ENCODE results near the gene UGP2. TPM values are rescaled to one million over a fixed set of nuclear protein-coding genes. Genes with fewer than 3 reads are reported as not detected.

The UGP2 gene
- total and polyA plus RNA-seq, 10 of the 15 experiments (the other 5 are each of a cell fraction or from before 2014, with no cell fraction given), result 40.8 to 98.3 (median 76.1) TPM

DNA sequence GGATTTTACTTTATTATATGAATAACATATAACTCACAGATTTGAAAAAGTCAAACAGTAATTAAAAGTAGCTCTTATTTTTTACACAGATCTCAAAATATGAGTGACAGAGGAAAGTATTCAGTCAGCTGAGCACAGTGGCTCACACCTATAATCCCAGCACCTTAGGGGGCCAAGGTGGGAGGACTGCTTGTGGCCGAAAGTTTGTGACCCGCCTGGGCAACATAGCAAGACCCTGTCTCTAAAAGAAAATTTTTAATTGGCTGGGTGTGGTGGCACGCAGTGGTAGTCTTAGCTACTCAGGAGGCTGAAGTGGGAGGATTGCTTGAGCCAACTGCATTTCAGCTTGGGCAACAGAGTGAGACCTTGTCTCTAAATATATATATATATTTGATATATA lies 19.2 kb upstream of the UGP2 start:
- in situ Hi-C loops (cut with MboI) (no loop called here), intact Hi-C loops (cut with micrococcal nuclease; ENCODE audit: unreplicated experiment) (no loop called here)
- no peak overlapping the region for H2AFZ ChIP-seq (ENCODE audit: control insufficient read depth, low read depth, low read length)
- no peak for ATAC-seq
- no peak overlapping the region for H3K9ac ChIP-seq (ENCODE audit: control insufficient read depth, insufficient read depth, low read length)
- no peak for DNase-seq (ENCODE audit: low read depth, low spot score)
- no TSS peak for BruUV-seq (replicated peaks)
- H3K36me3 ChIP-seq (ENCODE audit: control insufficient read depth in 2 of 2, insufficient read depth in 2 of 2, low read length in 1 of 2), result no peaks in the 10 kb centered on the region
- no peaks in the 10 kb centered on the region; a peak in 1 of 4 replicates for H3K27me3 ChIP-seq (replicated peaks in 1 of 2; ENCODE audit: control insufficient read depth in 2 of 2, insufficient read depth in 2 of 2, low read length in 1 of 2)
- H3K9me3 ChIP-seq (replicated peaks; ENCODE audit: control insufficient read depth, insufficient read depth, low read length), result no peaks in the 10 kb centered on the region
- no peak overlapping the region for H3K4me2 ChIP-seq (ENCODE audit: control insufficient read depth, insufficient read depth)
- H3K79me2 ChIP-seq (ENCODE audit: control insufficient read depth, insufficient read depth, low read length), result no peaks in the 10 kb centered on the region
- peaks cover 5% of the 10 kb centered on the region; the same call in 1 of the 2 replicates for H3K4me1 ChIP-seq (ENCODE audit: control insufficient read depth, insufficient read depth, low read length)
- no peak for FAIRE-seq
- no peak for TF ChIP-seq BRCA1 (IDR thresholded peaks at IDR 0.05; ENCODE audit: low read depth, low read length)
- TF ChIP-seq WRNIP1 (IDR thresholded peaks at IDR 0.05; ENCODE audit: borderline replicate concordance, low read depth, low read length), result no peak
- no peak for TF ChIP-seq SMC3 (IDR thresholded peaks at IDR 0.05; ENCODE audit: borderline replicate concordance, low read length)
- no peak for TF ChIP-seq ZNF207 (IDR thresholded peaks at IDR 0.05; ENCODE audit: borderline replicate concordance)
- TF ChIP-seq RELB (IDR thresholded peaks at IDR 0.05; ENCODE audit: low read depth), result no peak
- no peak for TF ChIP-seq E4F1 (IDR thresholded peaks at IDR 0.05; ENCODE audit: borderline replicate concordance, partially characterized antibody)
- no peak for TF ChIP-seq SUPT20H (IDR thresholded peaks at IDR 0.05; ENCODE audit: borderline replicate concordance, control insufficient read depth, low read depth, low read length)
- TF ChIP-seq TBL1XR1 (IDR thresholded peaks at IDR 0.05; ENCODE audit: low read depth, low read length), result no peak
- no peak for TF ChIP-seq IRF5 (IDR thresholded peaks at IDR 0.05; ENCODE audit: borderline replicate concordance)
- TF ChIP-seq ESRRA (IDR thresholded peaks at IDR 0.05; ENCODE audit: low read length), result no peak
- no peak for TF ChIP-seq HDGF (IDR thresholded peaks at IDR 0.05)
- TF ChIP-seq, protein P1, sequence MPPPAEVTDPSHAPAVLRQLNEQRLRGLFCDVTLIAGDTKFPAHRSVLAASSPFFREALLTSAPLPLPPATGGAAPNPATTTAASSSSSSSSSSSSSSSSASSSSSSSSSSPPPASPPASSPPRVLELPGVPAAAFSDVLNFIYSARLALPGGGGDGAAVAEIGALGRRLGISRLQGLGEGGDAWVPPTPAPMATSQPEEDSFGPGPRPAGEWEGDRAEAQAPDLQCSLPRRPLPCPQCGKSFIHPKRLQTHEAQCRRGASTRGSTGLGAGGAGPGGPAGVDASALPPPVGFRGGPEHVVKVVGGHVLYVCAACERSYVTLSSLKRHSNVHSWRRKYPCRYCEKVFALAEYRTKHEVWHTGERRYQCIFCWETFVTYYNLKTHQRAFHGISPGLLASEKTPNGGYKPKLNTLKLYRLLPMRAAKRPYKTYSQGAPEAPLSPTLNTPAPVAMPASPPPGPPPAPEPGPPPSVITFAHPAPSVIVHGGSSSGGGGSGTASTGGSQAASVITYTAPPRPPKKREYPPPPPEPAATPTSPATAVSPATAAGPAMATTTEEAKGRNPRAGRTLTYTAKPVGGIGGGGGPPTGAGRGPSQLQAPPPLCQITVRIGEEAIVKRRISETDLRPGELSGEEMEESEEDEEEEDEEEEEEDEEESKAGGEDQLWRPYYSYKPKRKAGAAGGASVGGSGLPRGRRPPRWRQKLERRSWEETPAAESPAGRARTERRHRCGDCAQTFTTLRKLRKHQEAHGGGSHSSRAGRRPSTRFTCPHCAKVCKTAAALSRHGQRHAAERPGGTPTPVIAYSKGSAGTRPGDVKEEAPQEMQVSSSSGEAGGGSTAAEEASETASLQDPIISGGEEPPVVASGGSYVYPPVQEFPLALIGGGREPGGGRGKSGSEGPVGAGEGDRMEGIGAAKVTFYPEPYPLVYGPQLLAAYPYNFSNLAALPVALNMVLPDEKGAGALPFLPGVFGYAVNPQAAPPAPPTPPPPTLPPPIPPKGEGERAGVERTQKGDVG (CRISPR knock-in tag; IDR thresholded peaks at IDR 0.05), result no peak
- no peak for TF ChIP-seq JUND (IDR thresholded peaks at IDR 0.05; ENCODE audit: low read depth, low read length)
- no peak for TF ChIP-seq NR2C2 (IDR thresholded peaks at IDR 0.05; ENCODE audit: borderline replicate concordance, control insufficient read depth, insufficient read length, low read depth)
- TF ChIP-seq NBN (IDR thresholded peaks at IDR 0.05), result no peak
- TF ChIP-seq RCOR1 (conservative IDR thresholded peaks at IDR 0.05; ENCODE audit: low read depth, low read length), result no peak
- no peaks in the 10 kb centered on the region for H4K20me1 ChIP-seq (ENCODE audit: control insufficient read depth, insufficient read depth)
- WGBS (ENCODE audit: insufficient coverage, insufficient replicate concordance, low lambda C conversion rate, missing lambda C conversion rate), result 73% methylated on average over 3 of the region's 3 CpGs
- no peak overlapping the region for H3K27ac ChIP-seq (ENCODE audit: control insufficient read depth, insufficient read depth)
- ChIA-PET POLR2A (no interaction called here), CTCF (no interaction called here), SMC1A (ENCODE audit: uncharacterized antibody, unreplicated experiment) (no interaction called here), RAD21 (ENCODE audit: unreplicated experiment) (no interaction called here)
- H3K4me3 ChIP-seq, result no peak overlapping the region
